ENCODE measurements around the gene BEND7.

The BEND7 gene

GRCh38 chr10:13520194-13520593 is 8.6 kb downstream of the BEND7 start:
- DNase-seq, result no peak

GRCh38 chr10:13518076-13518692 is 10.6 kb downstream of the BEND7 start:
- DNase-seq, result no peak

GRCh38 chr10:13517675-13518074 is 11.1 kb downstream of the BEND7 start:
- DNase-seq, result no peak

DNA sequence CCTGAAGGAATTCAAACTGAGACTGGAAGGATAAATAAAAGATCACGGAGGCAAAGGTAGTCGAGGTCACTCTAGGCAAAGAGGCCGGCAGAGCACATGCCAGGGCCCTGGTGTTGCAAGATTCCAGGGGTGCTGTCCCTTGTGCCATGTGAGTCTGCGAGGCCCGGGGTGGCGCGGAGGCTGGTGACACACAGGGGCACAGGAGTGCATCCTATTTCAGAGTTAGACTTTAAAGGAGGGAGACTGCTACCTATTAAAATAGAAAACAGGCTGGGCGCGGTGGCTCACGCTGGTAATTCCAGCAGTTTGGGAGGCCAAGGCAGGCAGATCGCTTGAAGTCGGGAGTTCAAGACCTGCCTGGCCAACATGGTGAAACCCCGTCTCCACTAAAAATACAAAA is 12.6 kb downstream of the BEND7 start:
- no peak for DNase-seq

DNA sequence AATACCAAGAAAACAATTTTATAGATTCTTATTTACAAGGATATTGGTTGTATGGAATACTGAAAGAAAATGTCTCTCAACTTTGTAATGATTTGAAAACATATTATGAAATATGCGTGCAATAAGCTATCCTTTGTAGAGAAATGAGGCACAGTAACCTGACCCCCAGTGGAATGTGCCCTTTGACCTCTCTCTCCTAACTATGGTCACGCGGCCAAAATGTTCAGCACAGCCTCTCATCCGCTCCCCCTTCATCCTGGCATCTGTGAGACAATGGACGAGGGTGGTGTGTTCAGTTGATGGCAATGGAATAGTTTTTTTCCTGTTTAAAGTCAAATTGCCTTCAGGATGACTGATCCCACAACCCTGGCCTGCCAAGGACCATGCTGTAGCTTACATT is 13.3 kb downstream of the BEND7 start:
- no peak for DNase-seq

GRCh38 chr10:13514296-13514695 is 14.5 kb downstream of the BEND7 start:
- DNase-seq, result no peak

- no peak for DNase-seq
Observed at GRCh38 chr10:13512564-13512963, 16.2 kb downstream of the BEND7 start.

DNA sequence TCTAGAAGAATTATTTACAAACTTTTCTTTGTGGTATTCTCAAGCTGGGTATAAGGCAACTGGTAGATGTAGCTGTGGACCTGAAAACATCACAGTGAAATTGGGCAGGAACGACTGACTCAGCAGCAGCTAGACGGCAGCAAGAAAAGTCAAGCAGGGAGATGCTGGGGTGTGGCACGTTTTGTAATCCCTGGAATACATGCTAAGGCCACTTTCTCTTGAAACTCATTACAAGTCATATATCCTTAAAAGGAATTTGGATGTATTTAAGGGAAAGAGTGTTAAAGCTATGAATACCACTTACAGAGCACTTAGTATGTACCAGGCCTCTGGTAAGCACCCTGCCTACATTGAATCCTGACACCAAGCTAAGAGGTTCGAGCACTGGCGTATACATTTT is 17.4 kb downstream of the BEND7 start:
- no peak for DNase-seq

DNA sequence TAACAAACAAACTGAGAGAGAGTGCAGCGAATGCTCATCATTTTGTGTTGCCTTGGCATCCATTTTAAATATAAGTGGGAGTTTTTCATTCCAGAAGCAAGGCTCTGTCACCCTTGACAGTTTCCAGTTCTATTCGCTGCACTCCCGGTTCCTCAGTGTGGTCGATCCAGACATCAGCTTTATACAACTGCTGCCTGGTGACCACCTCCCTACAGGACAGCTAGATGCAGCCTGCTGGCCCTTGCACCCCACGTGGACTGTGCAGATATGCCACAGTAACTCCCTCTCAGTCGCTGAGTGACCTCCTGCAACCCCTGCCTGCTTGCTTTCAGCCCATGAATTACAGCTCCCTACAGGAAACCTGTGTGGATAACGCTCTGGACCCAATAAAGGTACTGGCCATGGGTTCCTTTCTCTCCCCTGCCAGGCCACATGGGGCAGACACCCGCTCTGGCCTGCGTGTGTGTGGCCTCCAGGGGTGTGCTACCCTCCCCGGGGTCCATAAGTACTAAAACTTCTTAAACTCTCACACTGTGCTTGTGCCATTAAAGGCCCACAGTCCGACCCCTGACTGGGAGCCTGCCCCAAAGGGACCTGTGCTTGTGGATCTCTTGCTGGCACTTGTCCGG is 23.6 kb downstream of the BEND7 start:
- DNase-seq, result no peak

GRCh38 chr10:13503745-13504463 is 24.9 kb downstream of the BEND7 start:
- no peak for DNase-seq

- DNase-seq, result no peak
Observed at GRCh38 chr10:13502380-13502779, 26.4 kb downstream of the BEND7 start.

- DNase-seq, result no peak
Observed at GRCh38 chr10:13500201-13500600, 28.6 kb downstream of the BEND7 start.

DNA sequence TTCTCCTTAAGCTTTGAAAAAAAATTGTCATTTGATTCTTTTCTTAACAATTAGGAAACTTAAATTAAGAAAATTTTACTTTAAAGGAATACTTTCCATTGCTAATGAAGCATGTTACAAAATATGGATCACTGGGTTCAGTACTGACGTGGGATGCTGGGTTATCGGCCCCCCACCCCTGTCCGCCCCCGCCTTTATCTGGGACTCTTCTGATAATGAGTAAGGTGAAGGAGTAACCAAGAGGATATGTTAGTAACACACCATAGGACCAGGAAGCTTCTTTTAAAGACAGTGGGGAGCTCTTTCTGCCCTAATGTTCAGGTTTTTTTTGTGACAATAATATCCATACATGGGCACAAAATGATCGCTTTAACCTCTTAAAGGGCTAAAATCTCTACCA is 29.7 kb downstream of the BEND7 start:
- DNase-seq, result no peak

GRCh38 chr10:13496931-13497330 is 31.9 kb downstream of the BEND7 start:
- DNase-seq, result no peak

DNA sequence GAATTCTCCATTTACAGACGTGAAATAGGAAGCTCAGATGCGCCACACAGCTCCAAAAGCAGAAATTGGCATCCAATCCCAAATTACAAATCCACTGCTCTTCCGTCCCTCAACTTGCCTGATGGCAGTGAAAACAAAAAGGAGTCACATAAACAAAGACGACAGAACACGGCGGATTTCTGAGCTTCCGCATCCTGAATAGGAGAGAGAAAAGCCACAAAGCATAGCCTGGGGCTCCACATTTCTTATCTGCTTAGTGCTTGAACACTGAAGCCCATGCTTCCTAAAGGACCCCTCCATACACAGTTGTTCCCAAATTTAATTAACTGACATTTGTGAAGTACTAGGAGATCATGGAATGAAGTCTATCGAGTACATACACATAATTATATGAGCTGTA is 32.6 kb downstream of the BEND7 start:
- DNase-seq, result no peak

DNA sequence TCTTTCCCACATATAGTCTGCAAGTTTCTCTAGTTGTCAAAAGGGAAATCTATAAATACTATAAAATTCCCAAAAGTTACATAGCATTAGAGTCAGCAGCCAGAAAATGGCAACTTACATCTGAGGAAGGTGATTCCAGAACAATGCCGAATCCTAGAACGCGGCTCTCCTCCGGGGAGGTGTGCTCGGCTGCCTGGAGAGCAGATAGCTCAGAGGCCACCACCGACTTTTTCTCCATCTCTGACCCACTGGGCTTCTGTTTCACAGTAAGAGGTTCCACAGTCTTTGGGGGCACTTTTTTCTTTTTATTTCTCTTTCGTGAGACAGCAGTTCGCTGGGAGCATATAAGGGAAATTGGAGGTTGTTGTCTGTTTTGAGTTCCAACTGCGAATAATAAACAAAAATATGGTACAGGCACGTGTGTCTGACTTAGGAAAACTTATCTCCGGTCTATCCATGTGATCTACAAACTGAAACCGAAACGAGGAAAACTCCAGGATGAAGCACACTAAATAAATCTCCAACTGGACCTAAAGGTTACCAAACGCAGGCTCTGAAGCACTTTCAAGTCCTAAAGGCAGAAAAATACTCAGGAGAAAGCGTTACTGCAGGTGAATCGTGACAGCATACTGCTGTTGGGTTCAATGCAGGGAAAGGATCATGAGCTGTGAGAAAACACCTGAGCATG is 36.2 kb downstream of the BEND7 start:
- no peak for DNase-seq

GRCh38 chr10:13491747-13492360 is 37.0 kb downstream of the BEND7 start:
- DNase-seq, result no peak

DNA sequence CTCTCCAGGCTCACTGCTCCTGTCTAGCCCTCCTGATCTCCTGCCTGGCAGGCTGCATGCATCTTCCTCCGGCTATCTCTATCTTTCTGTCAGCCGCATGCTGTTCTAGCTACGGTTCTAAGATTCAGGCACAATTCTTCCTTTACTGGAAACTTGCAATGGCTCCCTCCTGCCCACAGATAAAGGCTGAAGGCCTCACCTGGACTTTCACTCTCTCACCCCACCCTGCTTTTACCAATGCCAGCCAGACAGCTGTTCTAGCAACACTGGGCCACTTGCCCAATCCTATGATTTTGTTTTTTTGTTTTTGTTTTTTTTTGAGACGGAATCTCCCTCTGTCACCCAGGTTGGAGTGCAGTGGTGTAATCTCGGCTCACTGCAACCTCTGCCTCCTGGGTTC is 38.3 kb downstream of the BEND7 start:
- DNase-seq, result no peak

GRCh38 chr10:13489035-13489599 is 39.7 kb downstream of the BEND7 start:
- no peak for DNase-seq

- DNase-seq, result no peak
Observed at GRCh38 chr10:13485623-13486022, 43.2 kb downstream of the BEND7 start.

DNA sequence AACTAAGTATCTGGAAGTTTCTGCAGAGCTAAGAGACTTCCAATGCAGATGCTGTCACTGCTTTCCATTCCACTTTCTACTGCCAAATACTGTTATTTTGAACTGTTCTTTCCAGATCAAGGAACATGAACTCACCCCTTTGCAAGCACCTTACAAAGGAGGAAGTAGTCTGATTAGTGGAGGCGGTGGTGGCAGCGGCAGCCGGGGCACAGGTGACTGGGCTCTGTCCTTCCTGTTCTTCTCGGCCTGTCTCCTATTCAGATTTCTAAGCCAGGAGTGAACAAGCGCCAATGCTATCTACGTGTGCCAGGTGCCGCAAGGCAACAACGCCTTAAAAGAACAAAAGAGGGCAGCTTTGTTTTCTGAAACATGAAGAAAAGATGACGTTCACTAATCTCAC is 44.9 kb downstream of the BEND7 start:
- DNase-seq, result no peak

GRCh38 chr10:13483073-13483472 is 45.7 kb downstream of the BEND7 start:
- no peak for DNase-seq

GRCh38 chr10:13481690-13482089 is 47.1 kb downstream of the BEND7 start:
- DNase-seq, result no peak

Measured in activated CD4-positive, alpha-beta T cell treated with anti-CD3 and anti-CD28 coated beads, Interleukin-2, amount 50 U/mL, for 4 hours (primary cell).